Mucosa of rectum (tissue), 2 donors: ENCODE data around the gene SEPSECS.

ENCODE experiments used
- H3K27ac ChIP-seq, 2 donors: one replicate each; pipeline ENCODE4 v1.7.0; 2013; ENCODE audit warnings: inconsistent platforms in 2 of 2, low read depth in 2 of 2, low read length in 2 of 2
- H3K27me3 ChIP-seq, 2 donors: one replicate each; pipeline ENCODE4 v1.7.0; 2013; ENCODE audit warnings: low read length in 2 of 2; ENCODE audit not compliant: control insufficient read depth in 2 of 2, insufficient read depth in 2 of 2
- H3K36me3 ChIP-seq, 2 donors: one replicate each; pipeline ENCODE4 v1.7.0; 2013; ENCODE audit warnings: low read length in 2 of 2; ENCODE audit not compliant: control insufficient read depth in 2 of 2, insufficient read depth in 2 of 2
- H3K4me1 ChIP-seq, 2 donors: one replicate each; pipeline ENCODE4 v1.7.0; 2013; ENCODE audit warnings: low read length in 2 of 2, mild to moderate bottlenecking in 1 of 2; ENCODE audit not compliant: control insufficient read depth in 2 of 2, insufficient read depth in 2 of 2
- H3K4me3 ChIP-seq, 2 donors: one replicate each; pipeline ENCODE4 v1.7.0; 2013; ENCODE audit warnings: low read length in 2 of 2
- H3K9ac ChIP-seq, 2 donors: one replicate each; pipeline ENCODE4 v1.7.0; 2013; ENCODE audit warnings: low read length in 2 of 2, low read depth in 1 of 2, mild to moderate bottlenecking in 1 of 2
- H3K9me3 ChIP-seq, 2 donors: one replicate each; pipeline ENCODE4 v1.7.0; 2013; ENCODE audit warnings: low read length in 2 of 2; ENCODE audit not compliant: control insufficient read depth in 2 of 2
- donor health status: healthy.
- donor health status: Normal muscosa, but diverticular disease.

The SEPSECS gene

DNA sequence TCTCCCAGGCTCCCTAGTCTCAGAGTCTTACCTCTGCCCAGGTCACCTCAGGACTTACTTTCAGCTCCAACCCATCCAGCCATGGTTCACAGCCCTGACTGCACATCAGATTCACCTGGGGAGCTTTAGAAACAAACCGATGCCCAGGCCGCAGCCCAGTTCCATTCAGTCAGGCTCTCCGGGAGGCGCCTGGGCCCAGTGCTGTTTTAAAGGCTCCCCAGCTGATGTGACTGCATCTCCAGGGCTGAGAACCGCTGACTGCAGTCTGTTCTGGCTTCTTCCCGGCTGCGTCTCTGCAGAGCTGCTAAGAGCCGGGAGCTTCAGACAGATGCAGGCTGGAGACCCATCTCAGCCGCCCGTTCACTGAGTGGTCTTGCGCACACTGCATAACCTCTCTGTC, 85.1 kb downstream of the SEPSECS start:
- no peak overlapping the region for H3K27ac ChIP-seq
- H3K36me3 ChIP-seq, result no peaks in the 10 kb centered on the region
- H3K27me3 ChIP-seq, result no peaks in the 10 kb centered on the region
- H3K9me3 ChIP-seq, result peaks cover 0 to 3% of the 10 kb centered on the region in 2 donors
- no peak overlapping the region for H3K4me3 ChIP-seq
- no peak overlapping the region for H3K9ac ChIP-seq
- H3K4me1 ChIP-seq, result peaks cover 0 to 1% of the 10 kb centered on the region in 2 donors

DNA sequence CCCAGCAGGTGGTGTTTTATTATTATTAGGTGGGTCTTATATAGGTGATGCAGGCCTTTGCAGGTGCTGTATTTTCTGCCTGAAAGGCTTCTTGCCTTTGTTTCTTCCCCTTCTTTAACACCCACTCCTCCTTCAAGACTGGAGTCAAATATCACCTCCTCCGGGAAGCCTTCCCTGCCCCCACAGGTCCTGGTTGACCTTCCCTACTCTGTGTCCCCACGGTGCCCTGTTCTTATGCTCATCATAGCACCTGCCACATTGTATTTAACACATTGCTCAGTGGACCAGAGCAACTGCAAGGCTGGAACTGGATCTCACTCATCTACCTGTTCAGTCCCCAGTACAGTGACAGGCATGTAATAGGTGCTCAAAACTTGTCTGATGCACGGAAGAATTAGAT, 89.7 kb downstream of the SEPSECS start:
- no peak overlapping the region for H3K9ac ChIP-seq
- H3K27ac ChIP-seq, result no peak overlapping the region
- H3K36me3 ChIP-seq, result no peaks in the 10 kb centered on the region
- no peaks in the 10 kb centered on the region for H3K27me3 ChIP-seq
- H3K4me1 ChIP-seq, result no peaks in the 10 kb centered on the region
- peaks cover 0 to 3% of the 10 kb centered on the region in 2 donors for H3K9me3 ChIP-seq
- no peak overlapping the region for H3K4me3 ChIP-seq
